ENCODE data around the gene MYRIP.

DNA sequence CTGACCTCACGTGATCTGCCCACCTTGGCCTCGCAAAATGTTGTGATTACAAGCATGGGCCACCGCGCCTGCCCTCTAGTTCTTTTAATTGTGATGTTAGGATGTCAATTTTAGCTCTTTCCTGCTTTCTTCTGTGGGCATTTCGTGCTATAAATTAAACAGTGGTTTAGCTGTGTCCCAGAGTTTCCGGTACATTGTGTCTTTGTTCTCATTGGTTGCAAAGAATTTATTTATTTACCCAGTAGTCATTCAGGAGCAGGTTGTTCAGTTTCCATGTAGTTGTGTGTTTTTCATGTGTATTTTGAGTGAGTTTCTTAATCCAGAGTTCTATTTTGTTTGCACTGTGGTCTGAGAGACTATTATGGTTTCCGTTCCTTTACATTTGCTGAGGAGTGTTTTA, 30.1 kb downstream of the MYRIP start:
- no peak for TF ChIP-seq EZH2phosphoT487 (IDR thresholded peaks at IDR 0.05; ENCODE audit: borderline replicate concordance, low read length)
- TF ChIP-seq, protein P1, sequence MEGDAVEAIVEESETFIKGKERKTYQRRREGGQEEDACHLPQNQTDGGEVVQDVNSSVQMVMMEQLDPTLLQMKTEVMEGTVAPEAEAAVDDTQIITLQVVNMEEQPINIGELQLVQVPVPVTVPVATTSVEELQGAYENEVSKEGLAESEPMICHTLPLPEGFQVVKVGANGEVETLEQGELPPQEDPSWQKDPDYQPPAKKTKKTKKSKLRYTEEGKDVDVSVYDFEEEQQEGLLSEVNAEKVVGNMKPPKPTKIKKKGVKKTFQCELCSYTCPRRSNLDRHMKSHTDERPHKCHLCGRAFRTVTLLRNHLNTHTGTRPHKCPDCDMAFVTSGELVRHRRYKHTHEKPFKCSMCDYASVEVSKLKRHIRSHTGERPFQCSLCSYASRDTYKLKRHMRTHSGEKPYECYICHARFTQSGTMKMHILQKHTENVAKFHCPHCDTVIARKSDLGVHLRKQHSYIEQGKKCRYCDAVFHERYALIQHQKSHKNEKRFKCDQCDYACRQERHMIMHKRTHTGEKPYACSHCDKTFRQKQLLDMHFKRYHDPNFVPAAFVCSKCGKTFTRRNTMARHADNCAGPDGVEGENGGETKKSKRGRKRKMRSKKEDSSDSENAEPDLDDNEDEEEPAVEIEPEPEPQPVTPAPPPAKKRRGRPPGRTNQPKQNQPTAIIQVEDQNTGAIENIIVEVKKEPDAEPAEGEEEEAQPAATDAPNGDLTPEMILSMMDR (IDR thresholded peaks at IDR 0.05; ENCODE audit: low read depth, low read length, poor library complexity, severe bottlenecking): no peak

Measured in DOHH2 (cell line).